ENCODE measurements around the gene IGF2BP1. TPM values are rescaled to one million over a fixed set of nuclear protein-coding genes. Genes with fewer than 3 reads are reported as not detected.

IGF2BP1 gene
- polyA plus RNA-seq, 1 of the 3 experiments (the other 2 are of a cell fraction): 0.05 TPM

DNA sequence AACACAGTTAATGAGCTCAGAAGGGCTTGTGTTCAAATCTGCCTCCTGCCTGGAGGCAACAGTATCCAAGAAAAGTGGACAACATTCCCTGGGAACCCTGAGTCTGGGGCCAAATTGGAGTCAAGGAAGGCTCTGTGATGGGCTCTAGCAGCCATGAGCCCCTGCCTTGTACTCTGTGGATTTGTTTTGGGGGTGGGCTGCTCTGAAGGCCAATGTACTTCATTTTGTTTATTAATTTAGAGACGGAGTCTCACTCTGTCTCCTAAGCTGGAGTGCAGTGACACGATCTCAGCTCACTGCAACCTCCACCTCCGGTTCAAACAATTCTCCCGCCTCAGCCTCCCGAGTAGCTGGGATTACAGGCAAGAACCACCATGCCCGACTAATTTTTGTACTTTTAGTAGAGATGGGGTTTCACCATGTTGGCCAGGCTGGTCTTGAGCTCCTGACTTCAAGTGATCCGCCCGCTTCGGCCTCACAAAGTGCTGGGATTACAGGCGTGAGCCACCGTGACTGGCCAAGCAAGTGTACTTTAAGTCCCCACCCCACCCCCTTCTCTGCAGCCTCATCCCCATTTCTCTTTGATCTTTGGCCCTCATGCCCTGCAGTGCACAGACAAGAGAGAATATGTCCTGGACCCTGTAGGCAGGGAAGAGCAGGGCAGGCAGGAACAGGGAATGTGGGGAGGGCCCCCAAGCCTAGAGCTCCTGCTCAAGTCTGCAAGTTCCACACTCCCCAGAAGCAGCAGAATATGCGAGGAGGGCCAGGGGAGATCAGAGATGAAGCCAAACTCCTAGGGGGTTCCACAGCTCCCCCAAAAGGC is 26.1 kb upstream of the IGF2BP1 start:
- no peak for DNase-seq
- H3K9ac ChIP-seq: peak overlapping the region; percentile 45; the same call in 1 of the 2 replicates
- H3K4me3 ChIP-seq (ENCODE audit: low read depth in 2 of 2, low read length in 1 of 2): no peak overlapping the region
- H3K27ac ChIP-seq (ENCODE audit: low read depth in 2 of 2, low read length in 1 of 2): peak overlapping the region; percentile 35 to 98; a peak in 2 of 4 replicates
- H2AFZ ChIP-seq (ENCODE audit: low read depth): peak overlapping the region; percentile 70
- H3F3A ChIP-seq (replicated peaks; ENCODE audit: insufficient read depth): peaks cover 20% of the 10 kb centered on the region
- H3K9me2 ChIP-seq: no peaks in the 10 kb centered on the region
- TF ChIP-seq CHD2 (IDR thresholded peaks at IDR 0.05; ENCODE audit: low read length, partially characterized antibody) (no peak), GABPA (IDR thresholded peaks at IDR 0.05; ENCODE audit: low read depth) (no peak), FOSL2 (IDR thresholded peaks at IDR 0.05; ENCODE audit: borderline replicate concordance, low read depth) (no peak), MXI1 (IDR thresholded peaks at IDR 0.05; ENCODE audit: low read depth, low read length) (no peak), RXRA (IDR thresholded peaks at IDR 0.05; ENCODE audit: borderline replicate concordance, low read depth) (no peak), FOXJ3 (CRISPR knock-in tag; IDR thresholded peaks at IDR 0.05) (no peak), FOXM1 (IDR thresholded peaks at IDR 0.05; ENCODE audit: low read depth) (no peak), RCOR1 (IDR thresholded peaks at IDR 0.05; ENCODE audit: low read length) (no peak), TCF12 (IDR thresholded peaks at IDR 0.05) (no peak), RAD21 (IDR thresholded peaks at IDR 0.05; ENCODE audit: low read length) (no peak), SMC3 (IDR thresholded peaks at IDR 0.05; ENCODE audit: low read depth, low read length) (no peak), JUND (IDR thresholded peaks at IDR 0.05) (no peak)
- TF ChIP-seq, protein P1, sequence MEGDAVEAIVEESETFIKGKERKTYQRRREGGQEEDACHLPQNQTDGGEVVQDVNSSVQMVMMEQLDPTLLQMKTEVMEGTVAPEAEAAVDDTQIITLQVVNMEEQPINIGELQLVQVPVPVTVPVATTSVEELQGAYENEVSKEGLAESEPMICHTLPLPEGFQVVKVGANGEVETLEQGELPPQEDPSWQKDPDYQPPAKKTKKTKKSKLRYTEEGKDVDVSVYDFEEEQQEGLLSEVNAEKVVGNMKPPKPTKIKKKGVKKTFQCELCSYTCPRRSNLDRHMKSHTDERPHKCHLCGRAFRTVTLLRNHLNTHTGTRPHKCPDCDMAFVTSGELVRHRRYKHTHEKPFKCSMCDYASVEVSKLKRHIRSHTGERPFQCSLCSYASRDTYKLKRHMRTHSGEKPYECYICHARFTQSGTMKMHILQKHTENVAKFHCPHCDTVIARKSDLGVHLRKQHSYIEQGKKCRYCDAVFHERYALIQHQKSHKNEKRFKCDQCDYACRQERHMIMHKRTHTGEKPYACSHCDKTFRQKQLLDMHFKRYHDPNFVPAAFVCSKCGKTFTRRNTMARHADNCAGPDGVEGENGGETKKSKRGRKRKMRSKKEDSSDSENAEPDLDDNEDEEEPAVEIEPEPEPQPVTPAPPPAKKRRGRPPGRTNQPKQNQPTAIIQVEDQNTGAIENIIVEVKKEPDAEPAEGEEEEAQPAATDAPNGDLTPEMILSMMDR (IDR thresholded peaks at IDR 0.05): no peak
- TF ChIP-seq, protein P2, sequence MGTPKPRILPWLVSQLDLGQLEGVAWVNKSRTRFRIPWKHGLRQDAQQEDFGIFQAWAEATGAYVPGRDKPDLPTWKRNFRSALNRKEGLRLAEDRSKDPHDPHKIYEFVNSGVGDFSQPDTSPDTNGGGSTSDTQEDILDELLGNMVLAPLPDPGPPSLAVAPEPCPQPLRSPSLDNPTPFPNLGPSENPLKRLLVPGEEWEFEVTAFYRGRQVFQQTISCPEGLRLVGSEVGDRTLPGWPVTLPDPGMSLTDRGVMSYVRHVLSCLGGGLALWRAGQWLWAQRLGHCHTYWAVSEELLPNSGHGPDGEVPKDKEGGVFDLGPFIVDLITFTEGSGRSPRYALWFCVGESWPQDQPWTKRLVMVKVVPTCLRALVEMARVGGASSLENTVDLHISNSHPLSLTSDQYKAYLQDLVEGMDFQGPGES (IDR thresholded peaks at IDR 0.05; ENCODE audit: low read depth, low read length): no peak
- TF ChIP-seq, protein P3, sequence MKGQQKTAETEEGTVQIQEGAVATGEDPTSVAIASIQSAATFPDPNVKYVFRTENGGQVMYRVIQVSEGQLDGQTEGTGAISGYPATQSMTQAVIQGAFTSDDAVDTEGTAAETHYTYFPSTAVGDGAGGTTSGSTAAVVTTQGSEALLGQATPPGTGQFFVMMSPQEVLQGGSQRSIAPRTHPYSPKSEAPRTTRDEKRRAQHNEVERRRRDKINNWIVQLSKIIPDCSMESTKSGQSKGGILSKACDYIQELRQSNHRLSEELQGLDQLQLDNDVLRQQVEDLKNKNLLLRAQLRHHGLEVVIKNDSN (IDR thresholded peaks at IDR 0.05; ENCODE audit: borderline replicate concordance, low read depth): no peak
- H3K79me2 ChIP-seq (ENCODE audit: insufficient read depth): no peaks in the 10 kb centered on the region
- no peaks in the 10 kb centered on the region for H3K36me3 ChIP-seq (replicated peaks in 1 of 2; ENCODE audit: control insufficient read depth in 1 of 2, insufficient read depth in 2 of 2, low read length in 1 of 2)
- peak overlapping the region; percentile 64 for H3K4me2 ChIP-seq
- 80% methylated on average over 12 of the region's 12 CpGs for WGBS (ENCODE audit: low lambda C conversion rate)
- CTCF ChIA-PET: interaction anchor here (1.1 to 1.6 kb wide), 4 partner anchors 10 to 157 kb away, joined by 3 to 4 read pairs (median 3); no protein-coding TSS in a partner anchor
- H3K27me3 ChIP-seq (ENCODE audit: insufficient read depth): no peaks in the 10 kb centered on the region
- no peaks in the 10 kb centered on the region for H3K9me3 ChIP-seq
- H3K4me1 ChIP-seq (ENCODE audit: control insufficient read depth in 1 of 2, insufficient read depth in 2 of 2, low read depth in 1 of 2, low read length in 1 of 2): peaks cover 0 to 22% of the 10 kb centered on the region in 2 experiments; a peak in 3 of 4 replicates
- POLR2A ChIA-PET: interaction anchor here (0.6 kb wide), 1 partner anchor 13 kb away, joined by 3 read pairs; no protein-coding TSS in a partner anchor
- no peaks in the 10 kb centered on the region for H4K20me1 ChIP-seq (ENCODE audit: insufficient read depth)

Data from SK-N-SH (cell line).